Measurements from ENCODE around the gene DSC1.
"Not testable (repeated sequence)": the region's sequence is repeated elsewhere in the genome, so short reads cannot be mapped to it uniquely, and the experiment has no call there.

DNA sequence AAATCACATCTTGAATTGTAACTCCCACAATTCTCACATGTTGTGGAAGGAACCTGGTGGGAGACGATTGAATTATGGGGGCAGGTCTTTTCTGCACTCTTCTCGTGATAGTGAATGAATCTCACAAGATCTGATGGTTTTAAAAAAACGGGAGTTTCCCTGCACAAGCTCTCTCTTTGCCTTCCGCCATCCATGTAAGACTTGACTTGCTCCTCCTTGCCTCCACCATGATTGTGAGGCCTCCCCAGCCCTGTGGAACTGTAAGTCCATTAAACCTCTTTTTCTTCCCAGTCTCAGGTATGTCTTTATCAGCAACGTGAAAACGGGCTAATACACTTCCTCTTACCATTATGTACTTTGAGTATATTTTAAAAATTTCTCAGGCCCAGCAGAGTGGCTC lies 14.7 kb upstream of the DSC1 start:
- TF ChIP-seq, protein P1, sequence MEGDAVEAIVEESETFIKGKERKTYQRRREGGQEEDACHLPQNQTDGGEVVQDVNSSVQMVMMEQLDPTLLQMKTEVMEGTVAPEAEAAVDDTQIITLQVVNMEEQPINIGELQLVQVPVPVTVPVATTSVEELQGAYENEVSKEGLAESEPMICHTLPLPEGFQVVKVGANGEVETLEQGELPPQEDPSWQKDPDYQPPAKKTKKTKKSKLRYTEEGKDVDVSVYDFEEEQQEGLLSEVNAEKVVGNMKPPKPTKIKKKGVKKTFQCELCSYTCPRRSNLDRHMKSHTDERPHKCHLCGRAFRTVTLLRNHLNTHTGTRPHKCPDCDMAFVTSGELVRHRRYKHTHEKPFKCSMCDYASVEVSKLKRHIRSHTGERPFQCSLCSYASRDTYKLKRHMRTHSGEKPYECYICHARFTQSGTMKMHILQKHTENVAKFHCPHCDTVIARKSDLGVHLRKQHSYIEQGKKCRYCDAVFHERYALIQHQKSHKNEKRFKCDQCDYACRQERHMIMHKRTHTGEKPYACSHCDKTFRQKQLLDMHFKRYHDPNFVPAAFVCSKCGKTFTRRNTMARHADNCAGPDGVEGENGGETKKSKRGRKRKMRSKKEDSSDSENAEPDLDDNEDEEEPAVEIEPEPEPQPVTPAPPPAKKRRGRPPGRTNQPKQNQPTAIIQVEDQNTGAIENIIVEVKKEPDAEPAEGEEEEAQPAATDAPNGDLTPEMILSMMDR (IDR thresholded peaks at IDR 0.05) = not testable (repeated sequence)
- not testable (repeated sequence) for TF ChIP-seq POLR2A (IDR thresholded peaks at IDR 0.05)

Measured in Peyer's patch (tissue), 4 donors.